Non-pigmented ciliary epithelial cell (primary cell): ENCODE data around the gene DDX54.

ENCODE experiments used
- DNase-seq: peaks from one replicate; pipeline ENCODE4 v3.0.0-alpha.2; 2010; ENCODE audit warnings: low read depth

The DDX54 gene

GRCh38 chr12:113185180-113186032 is at the start of gene DDX54, which contains the start of gene RITA1:
TSS of gene DDX54 (minus strand) at chr12:113185478. CDS start at chr12:113185451, 27 bp downstream.
TSS of gene RITA1 (plus strand) at chr12:113185721. CDS start at chr12:113186747, 1,026 bp downstream.
- no peak for DNase-seq

- DNase-seq, result no peak
Measured at GRCh38 chr12:113234483-113234882, 49.2 kb upstream of the DDX54 start.

GRCh38 chr12:113233967-113234366 is 48.7 kb upstream of the DDX54 start:
- no peak for DNase-seq

GRCh38 chr12:113232840-113233585 is 47.7 kb upstream of the DDX54 start:
- DNase-seq, result no peak

- DNase-seq, result no peak
Measured at GRCh38 chr12:113232089-113232839, 47.0 kb upstream of the DDX54 start.

GRCh38 chr12:113231235-113232088 is 46.2 kb upstream of the DDX54 start:
- DNase-seq, result peak; percentile 81

GRCh38 chr12:113230315-113231234 is 45.3 kb upstream of the DDX54 start:
- no peak for DNase-seq

GRCh38 chr12:113228394-113229028 is 43.2 kb upstream of the DDX54 start:
- no peak for DNase-seq

- no peak for DNase-seq
Measured at GRCh38 chr12:113227686-113228391, 42.6 kb upstream of the DDX54 start.

GRCh38 chr12:113226696-113227568 is 41.7 kb upstream of the DDX54 start:
- no peak for DNase-seq

- DNase-seq, result no peak
Measured at GRCh38 chr12:113224955-113225354, 39.7 kb upstream of the DDX54 start.

GRCh38 chr12:113222730-113223531 is 37.7 kb upstream of the DDX54 start:
- peak; percentile 71 for DNase-seq

- DNase-seq, result no peak
Measured at GRCh38 chr12:113221997-113222729, 36.9 kb upstream of the DDX54 start.

- peak; percentile 100 for DNase-seq
Measured at GRCh38 chr12:113221181-113221996, 36.1 kb upstream of the DDX54 start, which contains the start of gene TPCN1. TSS of gene TPCN1 (plus strand) at chr12:113221464. CDS start at chr12:113226853, 5,389 bp downstream.

- DNase-seq, result no peak
Measured at GRCh38 chr12:113220593-113221180, 35.4 kb upstream of the DDX54 start.
